Fibroblast of villous mesenchyme (primary cell): ENCODE data around the gene L2HGDH. TPM values are rescaled to one million over a fixed set of nuclear protein-coding genes. Genes with fewer than 3 reads are reported as not detected.

ENCODE experiments used
- DNase-seq: peaks from one replicate; pipeline ENCODE4 v3.0.0-alpha.2; 2010; ENCODE audit warnings: low read depth
- H3K4me3 ChIP-seq: 2 replicates; pipeline ENCODE4 v1.5.1; 2011; ENCODE audit warnings: low read depth, mild to moderate bottlenecking, low read length
- CTCF ChIP-seq: IDR thresholded peaks from 2 replicates; pipeline ENCODE4 v1.5.1; 2012; ENCODE audit warnings: low read depth, mild to moderate bottlenecking, low read length; ENCODE audit not compliant: insufficient read depth
- total RNA-seq: library from RNA; depleted of rRNA; stranded (reverse); fragments of >200 nt; gene quantifications from 2 replicates; pipeline ENCODE4 v1.2.3, GENCODE V29; 2012

Gene L2HGDH
- total RNA-seq, 1 donor, result 4.3 TPM

GRCh38 chr14:50333014-50333509, 21.0 kb upstream of the L2HGDH start:
- TF ChIP-seq CTCF, result no peak
- H3K4me3 ChIP-seq, result no peak overlapping the region
- DNase-seq, result peak; percentile 92

GRCh38 chr14:50331596-50331995, 19.6 kb upstream of the L2HGDH start:
- DNase-seq, result no peak
- no peak overlapping the region for H3K4me3 ChIP-seq
- TF ChIP-seq CTCF, result no peak

- H3K4me3 ChIP-seq, result peak overlapping the region; percentile 29
- TF ChIP-seq CTCF, result peak; percentile 93
- DNase-seq, result peak; percentile 96
These were observed 9.1 kb upstream of the L2HGDH start for GRCh38 chr14:50321009-50321660.

- H3K4me3 ChIP-seq, result no peak overlapping the region
- peak; percentile 76 for DNase-seq
- TF ChIP-seq CTCF, result no peak
These were observed 8.3 kb upstream of the L2HGDH start for GRCh38 chr14:50320283-50320682.

GRCh38 chr14:50319721-50320120, 7.7 kb upstream of the L2HGDH start:
- no peak overlapping the region for H3K4me3 ChIP-seq
- no peak for TF ChIP-seq CTCF
- peak; percentile 14 for DNase-seq

GRCh38 chr14:50319293-50319692, 7.3 kb upstream of the L2HGDH start:
- DNase-seq, result peak; percentile 45
- no peak overlapping the region for H3K4me3 ChIP-seq
- TF ChIP-seq CTCF, result no peak
